Astrocyte (in vitro differentiated cells and primary cell): ENCODE results near the gene DNPH1.

Source experiments
- CTCF ChIP-seq: IDR thresholded peaks from 2 replicates; pipeline ENCODE4 v1.5.1; 2011; ENCODE audit warnings: low read depth, mild to moderate bottlenecking, inconsistent platforms, low read length, moderate library complexity; ENCODE audit not compliant: insufficient read depth
- EZH2 ChIP-seq: IDR thresholded peaks from 2 replicates; pipeline ENCODE4 v1.6.1; 2012; ENCODE audit warnings: mild to moderate bottlenecking, low read length, inconsistent platforms; ENCODE audit not compliant: insufficient read depth

GRCh38 chr6:43213431-43213830 is 15.8 kb downstream of the DNPH1 start:
- no peak for TF ChIP-seq CTCF
- TF ChIP-seq EZH2: no peak
